Measurements from ENCODE around the gene SCD5. TPM values are rescaled to one million over a fixed set of nuclear protein-coding genes. Genes with fewer than 3 reads are reported as not detected.

Gene SCD5
- total and polyA plus RNA-seq, 11 donors, result 1.4 to 6.8 (median 2.5) TPM

DNA sequence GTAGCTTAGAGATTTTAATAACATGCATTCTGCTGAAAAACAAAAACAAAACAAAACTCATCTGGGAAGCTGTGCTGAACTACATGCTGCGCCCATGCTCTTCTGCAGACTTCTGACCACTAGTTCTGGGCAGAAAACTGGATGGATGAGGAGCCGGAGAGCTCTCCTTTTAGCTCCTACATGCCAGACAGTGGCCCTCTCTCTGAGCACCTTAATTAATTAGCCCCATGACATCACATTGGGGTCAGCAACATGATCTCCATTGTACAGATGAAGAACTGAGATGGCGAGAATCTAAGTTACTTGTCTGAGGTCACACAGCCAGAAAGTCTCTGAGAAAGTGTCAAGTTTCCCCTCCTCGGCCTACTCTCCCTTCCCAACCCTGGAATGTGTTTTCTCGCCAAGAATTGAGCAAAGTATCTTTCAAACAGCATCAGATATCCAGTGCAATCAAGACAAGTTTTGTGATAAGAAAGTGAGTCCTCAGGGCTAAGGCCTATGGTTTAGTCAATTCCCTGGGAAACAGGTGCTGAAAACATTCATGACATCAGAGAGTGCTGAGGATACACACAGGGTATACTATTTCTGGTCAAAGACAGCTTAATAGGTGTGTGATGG lies 21.6 kb downstream of the SCD5 start:
- Histone ChIP-seq H3K4me3 (no peak overlapping the region), H3K27me3 (no peaks in the 10 kb centered on the region), H3K27ac (no peak overlapping the region), H3K9me3 (no peaks in the 10 kb centered on the region), H3K36me3 (no peaks in the 10 kb centered on the region), H3K4me1 (peaks cover 0 to 19% (median 8%) of the 10 kb centered on the region in 12 donors)
- intact Hi-C loops (cut with DNase I), result no loop called here
- ATAC-seq (no peak), DNase-seq (no peak)
- TF ChIP-seq, protein P1, sequence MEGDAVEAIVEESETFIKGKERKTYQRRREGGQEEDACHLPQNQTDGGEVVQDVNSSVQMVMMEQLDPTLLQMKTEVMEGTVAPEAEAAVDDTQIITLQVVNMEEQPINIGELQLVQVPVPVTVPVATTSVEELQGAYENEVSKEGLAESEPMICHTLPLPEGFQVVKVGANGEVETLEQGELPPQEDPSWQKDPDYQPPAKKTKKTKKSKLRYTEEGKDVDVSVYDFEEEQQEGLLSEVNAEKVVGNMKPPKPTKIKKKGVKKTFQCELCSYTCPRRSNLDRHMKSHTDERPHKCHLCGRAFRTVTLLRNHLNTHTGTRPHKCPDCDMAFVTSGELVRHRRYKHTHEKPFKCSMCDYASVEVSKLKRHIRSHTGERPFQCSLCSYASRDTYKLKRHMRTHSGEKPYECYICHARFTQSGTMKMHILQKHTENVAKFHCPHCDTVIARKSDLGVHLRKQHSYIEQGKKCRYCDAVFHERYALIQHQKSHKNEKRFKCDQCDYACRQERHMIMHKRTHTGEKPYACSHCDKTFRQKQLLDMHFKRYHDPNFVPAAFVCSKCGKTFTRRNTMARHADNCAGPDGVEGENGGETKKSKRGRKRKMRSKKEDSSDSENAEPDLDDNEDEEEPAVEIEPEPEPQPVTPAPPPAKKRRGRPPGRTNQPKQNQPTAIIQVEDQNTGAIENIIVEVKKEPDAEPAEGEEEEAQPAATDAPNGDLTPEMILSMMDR (IDR thresholded peaks at IDR 0.05), result no peak
- TF ChIP-seq POLR2A (IDR thresholded peaks at IDR 0.05), result no peak
- 84 to 90% (median 87%) methylated on average over 5 of the region's 5 CpGs for WGBS, 4 donors

DNA sequence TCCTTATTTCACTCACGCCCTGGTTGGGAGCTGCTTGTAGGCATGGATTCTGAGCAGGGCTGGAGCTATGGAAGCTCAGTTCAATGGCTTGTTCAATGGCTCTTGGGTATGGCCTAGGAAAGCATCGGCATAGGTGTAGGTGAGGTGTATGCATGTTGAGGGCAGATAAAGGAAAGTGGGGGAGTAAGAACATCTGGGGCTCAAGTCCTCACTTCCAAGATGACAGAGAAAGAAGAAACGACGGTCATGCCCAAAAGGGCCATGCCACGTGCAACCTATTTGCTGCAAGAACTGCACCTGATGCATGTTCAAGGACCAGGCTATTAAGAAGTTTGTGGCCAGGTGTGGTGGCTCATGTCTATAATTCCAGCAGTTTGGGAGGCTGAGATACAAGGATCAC lies 23.4 kb downstream of the SCD5 start:
- ATAC-seq, result no peak
- no peaks in the 10 kb centered on the region for H3K9me3 ChIP-seq
- no peak for DNase-seq
- H3K4me1 ChIP-seq, result peaks cover 0 to 10% (median 0%) of the 10 kb centered on the region in 12 donors
- no peaks in the 10 kb centered on the region for H3K36me3 ChIP-seq
- H3K27ac ChIP-seq, result no peak overlapping the region
- 75 to 92% (median 90%) methylated on average over 5 of the region's 5 CpGs for WGBS, 4 donors
- no peak for TF ChIP-seq POLR2A (IDR thresholded peaks at IDR 0.05)
- TF ChIP-seq, protein P1 (IDR thresholded peaks at IDR 0.05), result no peak
- intact Hi-C loops (cut with DNase I), result no loop called here
- H3K4me3 ChIP-seq, result no peak overlapping the region
- no peaks in the 10 kb centered on the region for H3K27me3 ChIP-seq

DNA sequence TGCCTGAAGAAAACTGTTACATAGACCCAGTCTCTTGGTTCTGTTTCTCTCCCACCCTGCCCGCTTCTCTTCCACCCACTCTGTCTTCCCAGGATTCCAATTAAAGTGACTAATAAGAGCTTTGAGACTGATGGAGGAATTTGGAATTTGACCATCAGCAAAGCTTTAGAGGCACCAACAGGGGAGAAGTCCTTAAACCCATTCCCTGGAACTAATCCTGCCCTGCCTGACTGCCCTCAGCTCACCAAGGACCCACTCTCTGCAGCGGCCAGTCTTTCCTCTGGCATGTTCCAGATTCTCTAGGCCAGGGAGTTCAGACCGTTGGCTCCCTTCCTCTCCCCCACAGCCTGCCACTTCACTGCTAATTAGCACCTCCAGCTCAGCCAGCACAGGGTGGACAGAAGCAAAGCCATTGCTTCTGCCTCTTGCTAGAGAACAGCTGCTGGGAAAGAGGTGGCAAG lies 23.9 kb downstream of the SCD5 start:
- DNase-seq (no peak), ATAC-seq (peak in 3 of 4 donors; percentile 36 to 45 (median 42))
- Histone ChIP-seq H3K36me3 (no peaks in the 10 kb centered on the region), H3K27me3 (no peaks in the 10 kb centered on the region), H3K27ac (no peak overlapping the region), H3K4me1 (peaks cover 0 to 10% (median 0%) of the 10 kb centered on the region in 12 donors), H3K9me3 (no peaks in the 10 kb centered on the region), H3K4me3 (no peak overlapping the region)
- 34 to 51% (median 45%) methylated on average over 3 of the region's 3 CpGs for WGBS, 4 donors
- TF ChIP-seq, protein P1 (IDR thresholded peaks at IDR 0.05), result no peak
- no peak for TF ChIP-seq POLR2A (IDR thresholded peaks at IDR 0.05)
- intact Hi-C loops (cut with DNase I), result no loop called here

DNA sequence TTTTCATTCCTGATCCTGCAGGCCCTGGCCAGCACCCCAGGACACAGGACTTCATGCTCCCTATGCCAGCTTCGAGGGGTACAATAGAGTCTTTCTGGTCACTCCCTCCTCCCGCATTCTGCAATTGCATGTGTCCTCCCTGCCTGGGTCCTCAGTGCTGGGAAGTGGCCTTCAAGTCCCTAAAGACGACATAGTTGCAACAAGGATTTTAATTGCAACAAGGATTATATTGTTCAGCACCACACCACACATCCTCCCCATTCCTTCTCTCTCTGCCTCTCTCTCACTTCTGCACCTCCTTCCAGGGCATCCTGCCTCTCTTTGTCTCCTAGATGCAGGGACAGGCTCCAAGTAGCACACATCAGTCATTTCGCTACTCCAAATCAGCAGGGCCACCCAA lies 25.5 kb downstream of the SCD5 start:
- Histone ChIP-seq H3K27ac (no peak overlapping the region), H3K9me3 (no peaks in the 10 kb centered on the region), H3K27me3 (no peaks in the 10 kb centered on the region), H3K36me3 (no peaks in the 10 kb centered on the region), H3K4me1 (peaks cover 0 to 10% (median 0%) of the 10 kb centered on the region in 12 donors), H3K4me3 (no peak overlapping the region)
- intact Hi-C loops (cut with DNase I), result no loop called here
- WGBS, 4 donors, result 69 to 83% (median 75%) methylated on average over 4 of the region's 4 CpGs
- DNase-seq (no peak), ATAC-seq (no peak)
- TF ChIP-seq, protein P1 (IDR thresholded peaks at IDR 0.05), result no peak
- no peak for TF ChIP-seq POLR2A (IDR thresholded peaks at IDR 0.05)
